Muscle of back (tissue), 13 donors: ENCODE data around the gene IGFL1. TPM values are rescaled to one million over a fixed set of nuclear protein-coding genes. Genes with fewer than 3 reads are reported as not detected.
"Not testable (repeated sequence)": the region's sequence is repeated elsewhere in the genome, so short reads cannot be mapped to it uniquely, and the experiment has no call there.

Experiments used
- DNase-seq, 3 donors: peaks; one replicate each; pipeline versions ENCODE4 v3.0.0 to v3.0.0-alpha.2; 2013
- long read RNA-seq, 9 donors: transcript quantifications; one replicate each; lab custom pipeline, GENCODE V29; 2026
- polyA plus RNA-seq, 10 donors: library from polyadenylated mRNA; unstranded; fragments of 120-200 nt; gene quantifications; one replicate each; pipeline ENCODE4 v1.2.1, GENCODE V29; 2013; ENCODE audit not compliant: insufficient read length in 10 of 10

Gene IGFL1
- 1 to 10 TPM in 2 of 10 donors, not detected in 8; 5.4 to 7.1 TPM for polyA plus RNA-seq
- long read RNA-seq, donor 1: 0 reads
- long read RNA-seq, donor 2: 0 reads
- long read RNA-seq, donor 3: 0 reads
- long read RNA-seq, donor 4: 0 reads
- long read RNA-seq, donor 5: 0 reads
- long read RNA-seq, donor 6: 0 reads
- long read RNA-seq, donor 7: 0 reads
- long read RNA-seq, donor 8, partial matches to known transcripts: 0 of 4 reads
- long read RNA-seq, donor 8, other reads (novel, unspliced or antisense): 0 of 4 reads
- long read RNA-seq, donor 9: 0 reads

DNA sequence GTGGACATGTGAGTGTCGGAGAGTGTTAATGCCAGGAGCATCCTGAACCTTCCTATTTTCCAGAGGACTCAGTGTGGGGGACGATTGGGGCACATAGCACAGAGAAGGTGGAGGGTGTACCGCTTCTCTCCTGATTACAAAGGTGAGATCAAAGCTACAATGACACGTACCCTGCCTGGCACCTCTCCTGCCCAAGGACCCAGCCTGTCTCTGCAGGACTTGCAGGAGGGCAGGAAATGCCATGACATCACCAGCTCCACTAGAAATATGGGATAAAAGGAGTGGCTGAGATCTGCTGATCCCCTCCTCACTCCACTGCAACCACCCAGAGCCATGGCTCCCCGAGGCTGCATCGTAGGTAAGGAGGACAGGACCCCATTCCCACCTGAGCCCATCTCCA lies at the start of gene IGFL1:
IGFL1 (plus strand) TSS at position 301 of the 400 bp plus-strand sequence; CDS start at position 334, 33 bp downstream.
- DNase-seq: no peak

DNA sequence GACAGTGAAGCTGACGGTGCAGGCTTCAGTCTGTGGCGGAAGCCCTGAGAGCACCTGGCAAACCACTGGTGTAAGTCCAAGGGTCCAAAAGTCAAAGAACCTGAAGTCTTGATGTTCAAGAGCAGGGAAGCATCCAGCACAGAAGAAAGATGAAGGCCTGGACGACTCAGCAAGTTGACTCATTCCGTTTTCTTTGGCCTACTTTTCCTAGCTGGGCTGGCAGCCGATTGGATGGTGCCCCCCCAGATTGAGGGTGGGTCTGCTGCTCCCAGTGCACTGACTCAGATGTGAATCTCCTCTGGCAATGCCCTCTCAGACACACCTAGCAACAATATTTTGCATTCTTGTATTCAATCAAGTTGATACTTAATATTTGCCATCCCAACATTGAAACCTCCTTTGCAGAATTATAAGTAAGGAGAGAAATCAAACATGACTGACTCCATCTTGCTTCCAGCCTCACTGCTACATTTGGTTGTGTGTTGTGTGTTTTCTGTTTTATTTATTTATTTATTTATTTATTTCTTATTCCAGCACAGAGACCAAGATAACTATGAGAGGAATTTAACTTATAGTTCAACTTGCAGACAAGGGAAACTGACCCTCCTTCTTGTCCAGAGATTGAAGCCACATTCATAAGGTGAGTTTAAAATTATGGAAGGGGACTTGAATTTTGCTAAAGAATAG lies 48.7 kb upstream of the IGFL1 start:
- peak in 1 of 3 donors; percentile 14 for DNase-seq

DNA sequence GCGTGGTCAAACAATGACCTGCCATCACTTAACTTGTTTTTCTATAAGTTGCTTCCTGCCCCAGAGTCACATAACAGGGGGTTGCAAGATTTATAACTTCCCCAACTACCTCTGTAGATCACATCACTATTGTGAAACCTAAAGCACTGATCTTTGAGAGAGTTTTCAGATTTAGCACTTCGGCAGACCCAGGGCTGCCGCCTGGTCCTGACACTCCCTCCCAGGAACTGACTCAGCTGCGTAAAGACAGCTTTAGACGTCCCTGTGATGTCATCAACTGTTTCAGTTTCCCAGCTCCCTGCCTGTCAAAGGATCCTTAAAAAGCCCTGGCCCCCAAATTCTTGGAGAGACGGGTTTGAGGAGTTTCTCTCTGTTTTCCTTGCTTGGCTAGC lies 48.2 kb upstream of the IGFL1 start:
- DNase-seq: no peak

DNA sequence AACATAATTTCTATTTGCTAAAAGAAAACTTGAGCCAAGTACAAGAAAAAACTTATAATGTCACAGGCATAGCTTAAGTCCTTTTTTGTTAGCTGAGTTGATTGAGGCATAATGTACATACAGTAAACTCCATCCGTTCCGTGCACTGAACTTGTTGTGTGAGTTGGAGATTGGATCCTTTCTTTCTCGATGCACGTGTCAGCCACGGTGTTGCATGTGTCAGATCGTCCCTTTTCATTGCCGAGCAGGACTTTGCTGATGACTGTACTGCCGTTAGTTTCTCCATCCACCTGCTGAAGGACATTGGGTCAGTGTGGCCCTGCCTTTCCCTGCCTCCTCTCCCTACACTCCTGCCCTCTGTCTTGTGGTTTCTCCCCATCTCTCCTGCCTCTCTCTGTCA lies 47.1 kb upstream of the IGFL1 start:
- DNase-seq: no peak

DNA sequence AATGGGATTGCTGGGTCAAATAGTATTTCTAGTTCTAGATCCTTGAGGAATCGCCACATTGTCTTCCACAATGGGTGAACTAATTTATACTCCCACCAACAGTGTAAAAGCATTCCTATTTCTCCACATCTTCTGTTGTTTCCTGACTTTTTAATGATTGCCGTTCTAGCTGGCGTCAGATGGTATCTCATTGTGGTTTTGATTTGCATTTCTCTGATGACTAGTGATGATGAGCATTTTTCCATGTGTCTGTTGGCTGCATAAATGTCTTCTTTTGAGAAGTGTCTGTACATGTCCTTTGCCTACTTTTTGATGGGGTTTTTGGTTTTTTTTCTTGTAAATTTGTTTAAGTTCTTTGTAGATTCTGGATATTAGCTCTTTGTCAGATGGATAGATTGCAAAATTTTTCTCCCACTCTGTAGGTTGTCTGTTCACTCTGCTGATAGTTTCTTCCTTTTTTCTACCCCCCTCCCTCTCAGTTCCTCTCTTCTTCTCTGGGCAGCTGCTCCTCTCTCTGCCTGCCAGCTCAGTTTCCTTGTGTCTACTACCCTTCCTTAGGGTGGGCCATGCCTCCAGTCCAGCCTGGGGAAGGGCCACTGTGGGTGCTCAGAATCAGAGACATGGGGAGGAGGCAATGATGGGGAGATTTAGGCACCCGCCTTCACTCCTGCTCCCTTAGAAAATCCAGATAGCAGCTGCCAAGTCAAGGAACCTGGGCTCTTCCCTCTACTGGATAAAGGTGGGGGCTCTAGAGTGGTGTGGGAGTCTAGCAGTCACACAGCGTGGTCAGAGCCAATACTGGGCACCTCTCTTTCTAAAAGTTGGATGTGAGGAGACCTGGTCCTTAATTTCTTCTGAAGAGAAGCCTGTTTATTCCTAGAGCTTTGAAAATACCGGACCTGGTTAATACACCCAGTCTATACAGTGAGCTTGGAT lies 44.5 kb upstream of the IGFL1 start:
- peak in 1 of 3 donors; percentile 61 for DNase-seq

DNA sequence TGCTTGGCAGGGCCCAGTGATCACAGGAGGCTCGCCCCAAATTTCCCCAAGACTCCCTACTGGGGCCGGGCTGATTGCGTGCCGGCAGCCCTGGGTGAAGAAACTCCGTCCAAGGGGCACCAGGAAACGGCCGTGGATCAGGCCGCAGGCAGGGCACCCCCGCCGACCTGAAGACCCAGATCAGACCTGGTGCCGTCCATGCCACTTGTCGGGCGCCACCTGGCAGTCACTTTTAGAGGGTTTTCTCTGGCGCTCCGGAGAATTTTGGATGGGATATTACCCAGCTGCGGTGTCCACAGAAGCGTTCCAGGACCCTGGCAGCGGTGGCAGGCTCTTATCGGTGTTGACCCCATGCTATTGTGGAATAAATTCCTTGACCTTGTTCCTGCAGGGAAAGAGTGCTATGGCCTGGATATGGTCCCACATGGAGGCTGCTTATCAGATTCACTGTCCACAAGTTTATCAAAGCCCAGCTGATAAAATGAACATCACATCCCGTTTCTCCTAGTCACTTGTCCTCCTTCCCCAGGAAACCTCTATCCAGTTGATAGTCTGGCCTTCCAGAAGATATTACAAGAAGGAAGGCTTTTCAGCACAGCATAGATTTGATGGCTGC lies 43.3 kb upstream of the IGFL1 start:
- no peak for DNase-seq

DNA sequence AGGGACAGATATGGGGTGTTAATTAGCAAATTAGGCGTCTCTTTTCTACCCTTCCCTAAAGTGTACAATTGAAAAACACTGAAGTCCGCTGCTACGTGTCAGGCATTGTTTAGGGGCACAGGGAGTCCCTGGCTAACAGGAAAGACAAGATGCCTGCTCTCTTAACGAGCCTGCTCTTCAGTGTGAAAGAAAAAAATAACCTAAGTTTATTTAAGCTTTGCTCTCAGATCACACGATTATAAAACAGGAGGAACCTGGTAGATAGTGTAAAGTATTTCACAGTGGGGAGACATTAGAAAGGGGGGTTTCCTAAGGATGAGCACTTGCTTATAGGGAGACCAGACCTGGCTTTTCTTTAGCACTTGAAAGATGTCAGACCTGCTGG lies 42.8 kb upstream of the IGFL1 start:
- DNase-seq: no peak

DNA sequence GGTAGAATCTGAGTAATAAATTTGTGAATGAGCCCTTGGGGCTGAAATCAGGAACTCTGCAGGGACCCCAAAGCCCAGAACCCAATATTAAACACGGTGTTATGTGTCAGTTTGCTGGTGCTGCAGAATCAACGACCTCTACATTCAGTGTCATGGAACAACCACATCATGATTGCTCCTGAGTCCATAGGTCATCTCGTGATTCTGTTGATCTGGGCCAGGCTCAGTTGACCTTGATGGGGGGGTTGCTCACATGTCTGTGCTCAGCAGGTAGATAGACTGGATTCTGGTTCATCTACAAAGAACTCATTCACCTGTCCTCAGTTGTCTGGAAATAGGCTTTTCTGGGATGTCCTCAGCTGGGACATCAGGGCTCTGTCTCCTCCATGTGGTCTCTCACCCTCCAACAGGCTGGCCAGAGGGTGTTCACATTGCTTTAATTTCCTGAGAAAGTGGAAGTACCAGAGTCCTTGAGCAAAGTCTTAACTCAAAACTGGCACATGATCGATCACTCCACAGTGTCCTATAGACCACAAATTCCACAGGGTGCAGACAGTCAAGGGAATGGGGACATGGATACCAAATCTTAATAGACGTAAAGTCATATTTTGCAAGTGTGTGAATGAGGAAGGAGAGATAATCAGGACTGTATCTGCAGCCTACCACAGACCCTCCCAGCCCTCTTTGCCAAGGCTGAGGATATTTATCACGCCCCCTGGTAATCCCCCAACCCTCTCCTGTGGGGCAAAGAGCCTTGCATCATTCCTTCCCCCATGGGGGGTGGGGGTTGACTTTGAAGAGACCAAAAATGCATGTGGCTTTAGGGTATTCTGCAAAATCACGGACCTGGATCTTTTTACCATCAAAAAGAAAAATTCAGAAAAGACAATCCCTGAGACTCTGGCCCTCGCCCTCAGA lies 39.3 kb upstream of the IGFL1 start:
- DNase-seq: no peak

DNA sequence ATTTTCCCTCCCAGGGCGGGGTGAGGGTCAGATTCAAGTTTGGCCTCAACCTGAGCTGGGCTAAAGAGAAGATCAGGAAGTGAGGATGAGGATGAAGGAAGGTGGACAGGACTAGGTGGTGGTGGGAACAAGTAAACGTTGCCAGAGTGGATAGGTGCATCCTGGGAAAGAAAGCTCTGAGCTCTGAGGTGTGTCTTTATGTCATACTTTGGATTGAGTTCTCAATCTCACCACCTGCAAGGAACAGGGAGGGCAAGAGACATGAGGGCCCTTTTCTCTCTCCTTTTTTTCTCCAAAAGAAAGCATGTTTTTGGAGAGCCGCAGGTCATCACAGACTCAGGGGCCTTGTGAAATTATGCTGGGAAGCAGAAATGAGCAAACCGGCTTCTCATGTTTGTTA lies 38.2 kb upstream of the IGFL1 start:
- no peak for DNase-seq

DNA sequence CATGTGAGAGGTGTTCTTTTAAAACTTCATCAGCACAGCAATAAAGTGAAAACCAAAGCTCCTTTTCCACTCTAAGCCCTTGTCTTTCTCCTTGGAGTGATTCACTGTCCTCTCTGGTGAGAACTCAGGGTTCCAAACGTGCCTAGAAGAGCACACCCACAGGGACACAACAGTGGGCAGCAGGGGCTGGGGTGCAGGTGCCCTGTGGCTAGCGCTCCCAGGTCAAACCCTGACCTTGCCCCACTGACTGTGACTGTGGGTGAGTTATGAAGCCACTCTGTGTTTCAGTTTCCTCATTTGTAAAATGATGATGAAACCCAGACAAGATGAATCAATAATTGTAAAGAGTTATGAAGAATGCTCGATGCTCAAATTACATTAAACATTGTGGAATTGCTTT lies 37.6 kb upstream of the IGFL1 start:
- no peak for DNase-seq

DNA sequence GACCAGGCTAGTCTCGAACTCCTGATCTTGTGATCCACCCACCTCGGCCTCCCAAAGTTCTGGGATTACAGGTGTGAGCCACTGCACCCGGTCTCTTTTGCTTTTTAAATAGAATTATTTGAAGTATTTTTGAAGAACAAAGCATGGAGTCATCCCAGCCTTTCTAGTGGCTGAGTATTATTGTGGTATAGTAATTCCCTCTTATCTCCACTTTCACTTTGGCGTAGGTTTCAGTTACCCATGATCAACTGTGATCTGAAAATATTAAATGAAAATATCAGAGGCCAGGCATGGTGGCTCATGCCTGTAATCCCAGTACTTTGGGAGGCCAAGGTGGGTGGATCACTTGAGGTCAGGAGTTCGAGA lies 36.9 kb upstream of the IGFL1 start:
- DNase-seq: not testable (repeated sequence)

DNA sequence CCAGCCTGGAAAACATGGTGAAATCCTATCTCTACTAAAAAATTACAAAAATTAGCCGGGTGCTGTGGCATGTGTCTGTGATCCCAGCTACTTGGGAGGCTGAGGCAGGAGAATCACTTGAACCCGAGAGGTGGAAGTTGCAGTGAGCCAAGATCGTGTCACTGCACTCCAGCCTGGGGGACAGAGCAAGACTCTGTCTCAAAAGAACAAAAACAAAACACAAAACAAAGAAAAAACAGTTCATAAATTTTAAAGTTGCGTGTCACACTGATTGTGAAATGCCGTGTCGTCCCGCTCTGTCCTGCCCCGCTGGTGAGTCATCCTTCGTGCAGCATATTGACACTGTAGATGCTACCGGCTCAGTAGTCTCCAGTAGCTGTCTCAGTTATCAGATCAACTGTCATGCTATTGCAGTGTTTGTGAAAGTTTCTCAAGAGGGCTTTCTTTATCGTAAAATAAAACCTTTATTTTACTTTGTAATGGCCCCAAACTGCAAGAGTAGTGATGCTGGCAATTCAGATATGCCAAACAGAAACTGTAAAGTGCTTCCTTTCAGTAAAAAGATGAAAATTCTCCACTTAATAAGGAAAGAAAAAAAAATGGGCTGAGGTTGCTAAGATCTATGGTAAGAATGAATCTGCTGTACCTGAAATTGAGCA lies 36.4 kb upstream of the IGFL1 start:
- DNase-seq: peak in 1 of 3 donors; percentile 41

DNA sequence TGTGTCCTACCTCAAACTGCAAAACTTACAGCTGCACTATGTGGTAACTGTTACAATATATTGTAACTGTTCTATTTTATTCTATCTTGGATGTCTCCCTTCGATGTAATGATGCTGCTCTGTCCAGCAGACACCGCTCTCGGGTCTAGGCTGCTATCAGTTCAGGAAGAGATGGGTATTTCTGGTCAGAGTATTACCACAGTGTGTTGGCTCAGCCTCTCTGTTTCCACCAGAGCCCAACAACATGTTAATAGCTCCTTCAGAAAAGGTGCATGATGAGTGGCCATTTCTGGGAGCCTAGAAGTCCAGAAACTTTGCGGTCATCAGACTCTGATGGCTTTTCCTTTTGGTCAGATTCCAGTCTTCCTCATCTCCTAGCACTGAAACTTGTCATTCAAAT lies 35.9 kb upstream of the IGFL1 start:
- no peak for DNase-seq

DNA sequence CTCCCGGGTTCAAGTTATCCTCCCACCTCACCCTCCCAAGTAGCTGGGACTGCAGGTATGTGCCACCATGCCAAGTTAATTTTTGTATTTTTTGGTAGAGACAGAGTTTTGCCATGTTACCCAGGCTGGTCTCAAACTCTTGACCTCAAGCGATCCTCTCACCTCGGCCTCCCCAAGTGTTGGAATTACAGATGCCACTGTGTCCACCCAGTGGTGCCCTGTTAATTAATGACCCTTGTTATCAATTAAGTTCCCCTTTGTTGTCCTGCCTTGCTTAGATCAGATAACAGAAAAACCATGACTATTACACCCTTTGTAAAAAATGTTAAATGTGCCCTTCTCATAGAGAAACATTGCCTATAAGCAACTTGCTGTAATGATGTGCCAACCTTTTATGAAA lies 34.4 kb upstream of the IGFL1 start:
- no peak for DNase-seq

DNA sequence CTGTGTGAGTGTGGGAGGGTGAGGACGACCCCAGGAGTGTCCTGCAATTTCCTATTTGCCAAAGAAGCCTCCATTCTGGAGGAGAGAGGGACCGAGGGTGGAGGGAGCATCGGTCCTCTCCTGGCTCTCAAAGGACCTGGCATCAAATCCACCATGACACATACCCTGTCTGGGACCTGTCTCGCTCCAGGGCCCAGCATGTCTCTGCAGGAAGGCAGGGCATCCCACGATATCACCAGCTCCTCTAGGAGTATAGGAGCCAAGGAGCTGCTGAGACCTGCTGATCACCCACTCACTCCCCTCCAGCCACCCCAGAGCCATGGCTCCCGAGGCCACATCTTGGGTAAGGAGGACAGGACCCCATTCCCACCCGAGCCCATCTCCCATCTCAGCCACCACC lies 33.6 kb upstream of the IGFL1 start:
- not testable (repeated sequence) for DNase-seq

DNA sequence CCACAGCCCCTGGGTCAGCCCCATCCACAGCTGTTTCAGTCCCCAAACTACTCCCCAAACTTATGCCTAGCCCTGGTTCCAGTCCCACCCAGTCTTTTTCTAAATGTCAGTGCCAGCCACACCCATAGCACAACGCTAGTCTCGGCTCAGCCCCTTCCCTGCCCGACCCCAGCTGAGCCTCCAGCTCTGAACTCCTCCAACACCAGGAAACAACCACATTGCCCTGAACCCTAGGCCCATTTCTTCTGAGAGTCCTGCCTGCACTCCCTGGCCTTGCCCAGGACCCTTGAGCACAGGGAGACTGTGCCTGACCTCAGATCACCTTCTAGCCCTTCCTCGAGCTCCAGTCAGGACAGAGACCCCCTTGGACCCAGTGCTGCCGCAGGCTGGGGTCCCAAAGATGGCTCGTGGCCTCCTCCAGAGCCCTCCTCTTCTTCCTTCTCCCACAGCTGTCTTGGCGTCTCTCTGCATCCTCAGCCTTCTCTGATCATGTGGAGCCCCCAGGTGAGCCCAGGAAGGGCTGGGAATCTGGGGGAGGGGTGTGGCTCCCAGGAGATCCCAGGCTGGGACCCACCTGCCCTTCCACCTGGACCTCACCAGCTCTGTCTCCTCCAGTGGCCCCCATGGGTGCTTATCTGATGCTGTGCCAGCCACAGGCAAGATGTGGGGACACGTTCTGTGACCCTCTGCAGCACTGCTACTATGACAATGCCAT lies 33.0 kb upstream of the IGFL1 start:
- DNase-seq: no peak

DNA sequence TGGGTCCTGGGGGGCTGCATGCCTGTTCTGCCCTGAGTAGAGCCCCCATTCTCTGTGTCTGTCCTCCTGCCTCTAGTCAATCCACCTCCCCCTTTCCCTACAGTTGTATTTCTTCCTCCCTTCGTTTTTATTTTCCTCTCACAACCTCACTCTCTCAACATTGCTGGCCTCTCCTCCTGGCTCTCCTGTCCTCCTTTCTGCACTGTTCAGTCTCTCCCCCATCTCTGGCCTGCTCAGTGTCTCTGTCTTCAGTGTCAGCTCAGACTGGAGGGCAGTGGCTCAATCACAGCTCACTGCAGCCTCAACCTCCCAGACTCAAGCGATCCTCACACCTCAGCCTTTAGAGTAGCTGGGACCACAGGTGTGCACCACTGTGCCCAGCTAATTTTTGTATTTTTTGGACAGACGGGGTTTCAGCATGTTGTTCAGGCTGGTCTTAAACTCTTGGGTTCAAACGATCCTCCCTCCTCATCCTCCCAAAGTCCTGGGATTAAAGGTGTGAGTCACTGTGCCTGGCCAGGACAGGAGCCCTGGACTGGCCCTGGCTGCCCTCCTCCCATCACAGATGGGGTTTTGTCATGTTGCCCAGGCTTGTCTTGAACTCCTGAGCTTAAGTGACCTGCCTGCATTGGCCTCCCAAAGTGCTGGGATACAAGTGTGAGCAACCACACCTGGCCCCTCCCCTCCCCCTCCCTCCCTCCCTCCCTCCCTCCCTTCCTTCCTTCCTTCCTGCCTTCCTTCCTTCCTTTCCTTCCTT lies 32.0 kb upstream of the IGFL1 start:
- DNase-seq: no peak

DNA sequence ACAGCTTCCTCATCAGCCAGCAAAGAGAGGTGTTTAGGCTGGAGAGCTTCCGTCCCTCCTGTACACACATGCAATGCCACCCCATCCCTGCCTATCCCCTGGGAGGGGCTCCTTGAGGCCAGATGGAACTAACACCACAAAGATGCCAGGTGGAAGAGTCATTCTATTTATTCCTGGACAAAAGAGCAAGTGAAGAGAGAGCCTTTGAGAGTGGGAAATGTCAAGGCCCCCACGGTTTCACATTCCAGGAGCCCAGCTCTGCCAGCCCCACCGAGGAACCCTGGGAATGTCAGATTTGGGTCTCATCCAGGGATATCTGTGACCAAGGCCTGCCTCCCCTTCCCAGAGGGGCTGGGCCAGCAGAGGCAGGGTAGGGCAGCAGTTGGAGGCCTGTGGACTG lies 30.8 kb upstream of the IGFL1 start:
- no peak for DNase-seq
